NCI-H460 (cell line): ENCODE results near the gene ATXN7L1. TPM values are rescaled to one million over a fixed set of nuclear protein-coding genes. Genes with fewer than 3 reads are reported as not detected.

Experiments used
- DNase-seq: peaks from one replicate; pipeline ENCODE4 v3.0.0-alpha.2; 2016; ENCODE audit warnings: low read depth; ENCODE audit errors: extremely low read depth
- total RNA-seq: library from RNA; depleted of rRNA; stranded (reverse); fragments of >200 nt; shearing (Covaris generic); gene quantifications from 2 replicates; pipeline ENCODE4 v1.2.3, GENCODE V29; 2014

The ATXN7L1 gene
- total RNA-seq, 1 experiment from 2014 or later, result 4.9 TPM

DNA sequence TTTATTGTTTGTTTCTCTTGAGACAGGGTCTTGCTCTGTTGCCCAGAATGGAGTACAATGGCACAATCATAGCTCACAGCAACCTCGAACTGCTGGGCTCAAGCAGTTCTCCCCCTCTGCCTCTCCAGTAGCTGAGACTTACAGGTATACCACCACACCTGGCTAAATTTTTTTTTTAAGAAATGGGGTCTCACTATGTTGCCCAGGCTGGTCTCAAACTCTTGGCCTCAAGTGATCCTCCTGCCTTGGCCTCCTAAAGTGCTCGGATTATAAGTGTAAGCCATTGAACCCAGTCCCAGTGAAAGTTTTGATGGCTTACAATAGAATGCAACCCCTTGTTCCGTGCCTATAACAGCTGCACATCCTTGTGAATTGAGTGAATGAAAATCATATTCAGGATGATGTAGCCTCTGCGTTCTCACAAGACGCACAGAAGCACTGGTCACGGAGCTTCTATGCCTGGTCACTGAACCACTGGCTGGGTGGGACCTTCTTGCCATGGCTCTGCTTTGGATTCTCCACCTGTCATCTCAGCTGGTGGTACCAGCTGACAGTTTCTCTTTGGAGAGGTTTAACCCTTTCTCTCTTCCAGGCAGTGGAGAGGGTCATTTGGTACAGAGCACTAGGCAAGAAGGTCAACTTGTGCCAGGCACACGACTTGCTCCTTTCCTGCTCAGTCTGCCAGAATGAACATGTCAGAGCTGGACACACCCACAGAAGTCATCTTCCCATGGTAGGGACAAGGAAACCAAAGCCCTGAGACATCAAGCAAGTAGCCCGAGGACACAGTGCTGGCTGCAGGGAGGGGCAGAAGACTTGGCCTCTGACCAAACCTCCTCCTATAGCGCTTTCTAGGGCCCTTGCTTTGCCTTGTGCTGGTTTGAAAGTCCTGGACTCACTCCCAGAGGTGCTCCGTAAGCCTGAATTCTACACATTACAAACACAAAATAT is 89.6 kb downstream of the ATXN7L1 start:
- no peak for DNase-seq

DNA sequence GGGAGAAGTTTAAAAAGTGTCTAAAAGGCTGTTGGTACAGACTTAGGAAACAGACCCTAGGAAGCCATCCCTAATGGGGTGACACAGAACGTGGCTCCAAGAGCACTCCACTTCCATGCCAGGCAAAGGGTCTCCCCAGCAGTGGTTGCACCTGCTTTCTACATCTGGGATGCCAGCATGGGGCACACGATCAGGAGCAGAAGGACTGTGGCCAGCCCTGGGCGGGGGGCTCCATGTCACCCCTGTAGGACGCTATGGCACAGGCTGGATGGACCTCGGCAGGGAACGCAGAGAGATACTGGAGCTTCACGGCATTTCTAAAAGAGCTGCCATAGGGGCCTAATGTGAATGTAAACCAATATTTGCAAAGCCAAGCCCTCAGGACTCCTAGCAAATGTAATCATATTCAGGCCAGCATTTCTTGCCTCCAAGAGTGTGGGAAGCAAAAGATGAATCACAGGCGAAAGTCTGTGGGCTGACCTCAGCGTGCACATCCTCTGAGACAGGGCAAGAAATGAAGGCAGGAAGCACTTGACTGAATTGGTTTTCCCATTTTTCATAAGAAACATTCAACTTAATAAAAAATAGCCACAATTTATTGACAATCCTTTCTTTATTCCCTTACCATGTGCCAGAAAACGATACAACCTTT is 93.9 kb downstream of the ATXN7L1 start:
- DNase-seq, result no peak

DNA sequence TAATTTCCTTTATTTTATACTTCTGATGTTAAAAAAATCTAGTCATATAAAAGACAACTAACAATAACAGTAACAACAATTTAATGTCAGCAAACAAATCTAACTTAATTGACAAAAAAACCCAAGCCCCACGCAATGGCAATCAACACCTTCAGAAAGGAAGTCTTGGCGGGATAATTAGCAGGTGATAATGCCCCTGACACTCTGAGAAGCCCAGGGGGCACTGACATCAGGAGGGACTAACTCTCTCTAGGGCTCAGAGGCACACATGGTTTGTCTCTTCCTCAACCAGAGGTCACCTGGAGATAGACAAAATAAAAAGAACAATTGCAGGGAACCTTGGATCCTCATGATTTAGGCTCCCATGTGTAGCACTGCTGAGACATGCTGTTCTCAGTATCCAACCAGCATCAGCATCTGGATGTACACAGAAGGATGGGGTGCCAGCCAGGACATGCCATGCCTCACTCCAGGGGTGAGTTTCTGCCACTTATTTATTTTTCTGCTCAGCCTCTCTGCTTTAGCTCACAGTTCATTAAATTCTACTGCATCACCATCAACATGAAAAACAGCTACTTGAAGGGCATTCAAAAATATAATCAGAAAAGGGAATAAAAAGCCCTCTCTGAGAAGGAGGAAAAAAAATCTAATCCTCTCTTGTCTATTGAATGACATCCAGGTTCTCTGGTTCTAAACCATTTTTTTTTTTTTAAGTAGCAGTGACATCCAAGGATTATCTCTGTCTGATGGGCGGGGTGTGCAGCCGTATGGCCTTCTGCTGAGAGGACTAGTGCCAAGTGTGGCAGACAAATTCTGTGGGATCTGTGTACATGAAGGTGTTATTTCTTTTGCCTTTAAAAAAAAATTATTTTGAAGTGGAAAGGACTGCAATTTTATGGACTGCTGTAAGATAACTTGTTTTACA is 96.3 kb downstream of the ATXN7L1 start:
- DNase-seq, result no peak

DNA sequence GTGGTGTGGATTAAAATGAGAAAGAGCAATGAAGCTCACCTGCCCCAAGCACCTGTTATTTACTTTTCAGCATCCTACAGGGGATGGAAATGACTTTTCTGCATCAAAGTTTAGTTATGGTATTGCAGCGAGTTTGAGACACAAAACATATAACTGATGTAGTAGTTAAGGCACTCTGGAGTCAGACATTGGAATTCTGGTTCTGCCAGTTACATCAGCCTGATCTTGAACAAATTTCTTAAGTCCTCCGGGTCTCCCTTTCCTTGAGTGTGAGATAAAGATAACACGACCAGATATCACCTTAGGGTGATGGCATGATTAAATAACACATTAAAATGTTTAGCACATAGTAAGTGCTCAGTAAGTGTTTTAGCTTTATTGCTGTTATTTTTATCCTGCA is 97.4 kb downstream of the ATXN7L1 start:
- no peak for DNase-seq

DNA sequence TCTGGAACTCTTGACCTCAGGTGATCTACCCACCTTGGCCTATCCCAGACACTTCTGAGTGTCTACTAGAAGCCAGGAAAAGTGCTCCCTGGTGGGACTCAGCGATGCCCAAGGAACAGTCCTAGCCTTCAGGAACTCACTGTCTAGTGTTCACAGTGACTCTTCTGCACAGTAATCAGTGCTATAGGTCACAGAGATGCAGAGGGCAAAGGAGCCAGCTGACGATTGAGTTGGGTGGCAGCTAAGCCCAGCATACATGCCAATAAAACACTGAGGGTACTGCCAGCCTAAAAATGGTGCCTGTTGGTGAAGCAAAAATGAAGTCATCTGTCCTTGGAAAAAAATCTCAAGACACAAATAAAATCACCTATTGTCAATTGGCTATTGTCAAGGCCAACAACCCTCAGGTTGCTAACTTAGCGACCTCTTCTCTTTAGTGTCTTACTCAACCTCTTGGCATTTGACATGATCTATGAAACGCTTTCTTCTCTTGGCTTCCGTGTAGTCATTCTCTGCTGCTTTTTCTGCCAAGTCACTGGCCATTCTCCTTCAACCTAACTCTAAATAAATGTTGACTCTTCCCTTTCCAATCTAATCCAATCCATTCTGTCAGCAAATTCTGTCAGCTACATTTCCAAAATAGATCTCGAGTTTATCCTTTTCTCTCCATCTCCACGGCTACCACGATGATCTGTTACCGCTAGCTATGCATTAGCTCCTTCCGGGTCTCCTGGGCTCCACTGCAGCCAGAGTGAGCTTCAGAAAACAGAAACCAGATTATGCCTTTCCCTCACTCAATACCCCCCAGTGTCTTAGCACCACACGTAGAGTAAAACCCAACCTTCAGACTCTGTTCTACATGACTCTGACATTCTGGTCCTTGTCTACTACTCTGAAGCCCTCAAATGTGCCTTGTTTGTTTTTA is 99.2 kb downstream of the ATXN7L1 start:
- DNase-seq, result peak; percentile 29

DNA sequence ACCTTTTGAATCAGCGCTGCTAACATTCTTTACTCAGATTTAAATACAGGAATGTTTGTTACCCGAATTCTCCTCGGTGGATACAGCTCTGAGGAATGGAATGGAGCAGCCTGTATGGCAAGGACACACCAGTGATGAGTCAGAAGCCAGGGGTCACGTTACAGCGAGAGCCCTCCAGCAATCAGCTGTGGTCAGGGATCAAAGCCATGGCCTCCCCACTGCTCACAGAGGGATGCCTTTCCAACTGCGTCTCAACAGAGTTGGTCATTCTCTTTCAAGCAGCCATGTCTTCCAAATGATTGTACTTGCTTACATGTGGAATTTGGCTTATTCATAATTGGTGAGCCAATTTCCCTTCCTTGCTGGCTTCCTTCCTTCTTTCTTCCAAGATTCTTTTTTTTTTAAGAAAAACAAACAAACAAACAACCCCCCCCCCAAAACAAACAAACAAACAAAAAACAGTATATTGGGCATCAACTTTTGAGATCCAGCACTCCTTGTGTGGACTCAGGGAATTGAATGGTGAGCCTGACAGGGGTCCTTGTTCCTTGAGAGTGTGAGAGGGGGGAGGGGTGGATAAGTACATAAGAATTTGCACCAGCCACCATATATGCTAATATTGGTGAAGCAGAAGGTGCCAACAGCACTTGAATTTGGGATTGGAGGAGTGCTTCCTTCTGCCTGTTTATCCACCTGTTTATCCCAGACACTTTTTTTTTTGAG is 100.2 kb downstream of the ATXN7L1 start:
- DNase-seq, result peak; percentile 55

DNA sequence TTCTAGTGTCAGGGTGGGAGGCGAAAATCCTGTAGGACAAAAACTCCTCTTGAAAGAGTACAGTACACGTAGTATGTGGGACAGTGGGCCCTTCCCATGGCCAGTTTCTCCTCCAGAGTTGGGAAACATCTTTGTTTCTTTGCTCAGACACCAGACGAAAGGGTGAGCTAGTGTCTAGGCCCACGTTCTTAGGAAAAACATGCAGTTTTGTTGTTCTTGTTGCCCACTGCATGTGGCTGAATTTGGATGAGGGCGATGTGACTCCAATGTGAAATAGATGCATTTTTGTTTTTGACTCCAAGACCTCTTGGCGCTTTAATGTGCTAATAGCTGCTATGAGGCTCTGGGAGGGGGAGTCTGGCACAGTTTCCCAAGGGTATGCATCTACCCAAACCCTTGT is 100.8 kb downstream of the ATXN7L1 start:
- DNase-seq, result no peak

DNA sequence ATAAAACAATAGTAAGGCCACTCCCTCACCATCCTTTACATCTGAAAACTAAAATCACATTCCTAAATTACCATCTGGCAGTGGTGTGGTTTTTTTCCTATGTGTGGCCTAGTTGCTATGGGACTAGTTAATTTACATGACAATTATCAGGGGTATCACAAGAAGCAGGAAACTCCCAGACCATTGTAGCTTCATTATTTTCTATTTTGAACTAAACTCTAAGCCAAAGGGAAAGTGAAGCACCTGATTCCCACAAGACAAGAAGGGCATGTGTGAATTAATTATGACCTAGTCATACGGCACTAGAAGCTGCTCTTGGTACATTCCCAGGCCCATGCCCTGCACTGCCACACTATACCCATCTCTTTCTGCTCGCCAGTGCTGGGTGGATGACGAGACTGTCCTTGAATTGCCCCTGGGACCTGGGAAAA is 103.4 kb downstream of the ATXN7L1 start:
- DNase-seq, result no peak

DNA sequence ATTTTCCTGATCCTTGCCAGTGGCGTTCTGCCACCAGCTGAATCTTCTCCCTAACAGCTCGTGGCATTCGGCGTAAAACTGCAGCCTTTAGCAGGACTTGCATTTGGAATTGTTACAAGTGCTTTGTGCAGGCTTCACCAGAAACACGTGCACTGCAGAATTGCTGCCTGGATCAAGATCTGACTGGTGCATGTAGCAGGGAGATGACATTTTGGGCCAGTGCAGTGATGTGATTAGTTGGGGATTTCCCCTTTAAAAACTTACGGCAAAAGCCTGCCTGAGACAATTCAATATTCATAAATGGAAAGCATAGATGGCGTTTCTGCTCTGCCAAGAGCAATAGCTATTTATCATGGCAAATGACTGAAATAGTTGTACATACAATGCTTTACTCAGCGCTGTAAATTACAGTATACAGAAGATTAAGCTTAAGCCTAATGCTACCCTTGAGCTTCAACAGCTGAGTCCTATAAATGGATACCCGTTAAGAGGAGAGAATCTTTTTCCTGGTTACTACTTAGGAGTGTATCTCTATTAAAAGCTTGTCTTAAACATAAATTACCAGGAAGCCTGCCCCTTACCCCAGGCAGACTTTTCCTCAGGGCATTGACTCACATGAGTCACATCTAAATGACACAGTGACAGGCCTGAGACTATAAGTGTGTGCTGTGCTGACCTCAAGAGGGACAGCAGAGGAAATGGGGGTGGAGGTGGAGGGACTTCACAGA is 106.3 kb downstream of the ATXN7L1 start:
- no peak for DNase-seq

DNA sequence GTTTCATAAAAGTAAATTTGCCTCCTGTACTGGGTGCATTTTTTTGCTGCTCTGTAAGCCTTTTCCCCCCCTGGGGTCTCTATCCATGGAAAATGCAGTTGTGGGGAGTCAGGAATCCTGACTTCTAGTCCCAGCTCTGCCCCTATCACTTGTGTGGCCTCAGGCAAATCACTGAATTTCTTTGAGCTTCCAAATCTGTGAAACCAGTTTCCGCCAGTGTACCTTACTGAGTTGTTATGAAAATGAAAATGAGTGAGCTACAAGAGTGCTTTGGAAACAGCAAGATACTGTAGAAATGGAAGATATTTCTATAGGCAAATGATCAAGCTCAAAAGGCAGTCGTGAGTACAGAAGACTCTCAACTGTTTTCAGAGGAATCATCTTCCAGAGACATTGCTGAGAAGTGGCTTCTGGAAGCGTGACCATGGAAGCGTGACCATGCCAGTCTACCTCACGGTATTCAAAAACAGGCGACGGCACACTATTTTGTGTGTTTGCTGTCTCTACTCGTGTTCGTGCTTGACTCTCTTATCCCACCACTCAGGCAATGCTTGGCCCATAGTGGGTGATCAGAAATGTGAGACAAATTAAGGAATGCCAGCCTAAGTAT is 107.4 kb downstream of the ATXN7L1 start:
- no peak for DNase-seq

DNA sequence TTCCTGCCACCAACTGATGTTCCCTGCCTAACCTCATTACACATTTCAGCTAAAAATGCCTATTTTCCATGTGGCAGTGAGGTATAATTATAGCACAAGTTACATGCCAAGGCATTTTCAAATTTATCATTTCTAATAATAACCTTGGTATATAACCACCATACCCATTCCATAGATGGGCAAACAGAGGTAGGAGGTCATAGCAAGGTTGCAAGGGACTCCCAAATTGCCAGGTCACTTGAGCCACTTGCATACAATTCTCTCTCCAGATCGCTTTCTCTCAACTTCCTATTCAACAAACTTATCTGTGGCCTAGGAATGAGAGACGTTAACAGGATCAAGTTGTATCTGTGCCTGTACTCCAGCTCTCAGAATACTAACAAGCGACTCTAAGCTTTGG is 108.3 kb downstream of the ATXN7L1 start:
- DNase-seq, result no peak

DNA sequence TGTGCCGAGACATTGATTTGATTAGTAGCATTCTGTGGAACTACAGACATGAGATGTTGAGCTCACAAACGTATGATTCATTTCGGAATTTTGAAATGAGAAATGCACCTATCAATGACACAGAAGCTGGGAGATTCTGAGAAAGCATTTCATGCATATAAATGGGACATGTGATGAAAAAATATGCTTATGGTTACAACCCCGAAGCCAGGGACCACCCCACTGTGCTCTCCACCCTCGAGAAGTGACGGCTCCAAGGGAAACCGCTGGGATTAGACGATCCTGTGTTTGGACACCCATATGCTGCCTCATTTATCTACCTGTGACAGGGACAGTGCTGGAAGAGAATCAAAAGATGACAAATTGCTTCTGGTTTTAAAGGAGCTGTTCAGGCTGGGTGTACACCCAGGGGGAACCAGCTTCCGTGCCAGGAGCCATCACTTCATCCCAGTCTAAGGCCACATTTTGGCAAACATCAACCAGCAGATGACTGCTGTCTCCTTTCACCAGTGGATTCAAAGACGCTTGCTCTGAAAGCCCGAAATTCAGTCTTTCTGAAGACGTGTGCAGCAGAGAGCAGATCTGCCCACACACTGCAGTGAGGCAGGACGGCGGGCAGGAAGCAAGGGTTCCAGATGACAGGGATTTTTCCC is 109.9 kb downstream of the ATXN7L1 start:
- no peak for DNase-seq

DNA sequence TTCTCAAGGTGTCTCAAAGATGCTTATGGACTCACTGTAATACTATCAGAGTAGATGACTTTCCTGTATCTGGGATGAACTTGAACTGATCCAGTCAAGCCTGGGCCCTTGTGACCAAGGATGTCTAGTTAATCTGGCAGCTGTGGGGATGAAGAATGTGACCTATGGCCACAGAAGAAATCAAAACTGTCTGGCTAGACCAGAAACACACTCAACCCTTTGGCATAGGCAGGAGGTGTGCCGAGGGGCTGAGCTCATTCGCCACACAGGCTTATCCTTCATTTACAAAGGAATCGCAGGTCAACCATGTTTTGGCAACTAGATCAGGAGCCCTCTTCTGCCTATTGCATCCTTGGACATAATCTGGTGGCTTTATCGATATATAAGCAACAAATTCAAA is 110.6 kb downstream of the ATXN7L1 start:
- DNase-seq, result no peak

DNA sequence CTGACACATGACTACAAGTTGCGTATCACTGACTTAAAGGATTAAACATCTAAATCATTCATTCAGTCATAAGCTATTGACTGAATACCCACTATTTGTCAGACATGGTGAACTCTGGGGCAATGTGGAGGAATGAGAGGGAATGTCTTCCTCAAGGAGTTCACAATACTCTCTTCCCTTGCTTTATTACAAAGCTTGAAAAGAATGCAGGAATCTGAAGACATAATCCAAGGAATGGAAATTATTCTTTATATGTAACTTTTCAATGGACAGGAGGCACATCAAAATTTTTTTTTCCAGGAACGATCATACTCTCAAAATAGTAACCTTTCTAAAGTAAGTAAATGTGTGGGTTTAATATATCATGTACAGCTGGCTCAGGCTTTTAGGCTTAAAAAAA is 111.9 kb downstream of the ATXN7L1 start:
- DNase-seq, result no peak

DNA sequence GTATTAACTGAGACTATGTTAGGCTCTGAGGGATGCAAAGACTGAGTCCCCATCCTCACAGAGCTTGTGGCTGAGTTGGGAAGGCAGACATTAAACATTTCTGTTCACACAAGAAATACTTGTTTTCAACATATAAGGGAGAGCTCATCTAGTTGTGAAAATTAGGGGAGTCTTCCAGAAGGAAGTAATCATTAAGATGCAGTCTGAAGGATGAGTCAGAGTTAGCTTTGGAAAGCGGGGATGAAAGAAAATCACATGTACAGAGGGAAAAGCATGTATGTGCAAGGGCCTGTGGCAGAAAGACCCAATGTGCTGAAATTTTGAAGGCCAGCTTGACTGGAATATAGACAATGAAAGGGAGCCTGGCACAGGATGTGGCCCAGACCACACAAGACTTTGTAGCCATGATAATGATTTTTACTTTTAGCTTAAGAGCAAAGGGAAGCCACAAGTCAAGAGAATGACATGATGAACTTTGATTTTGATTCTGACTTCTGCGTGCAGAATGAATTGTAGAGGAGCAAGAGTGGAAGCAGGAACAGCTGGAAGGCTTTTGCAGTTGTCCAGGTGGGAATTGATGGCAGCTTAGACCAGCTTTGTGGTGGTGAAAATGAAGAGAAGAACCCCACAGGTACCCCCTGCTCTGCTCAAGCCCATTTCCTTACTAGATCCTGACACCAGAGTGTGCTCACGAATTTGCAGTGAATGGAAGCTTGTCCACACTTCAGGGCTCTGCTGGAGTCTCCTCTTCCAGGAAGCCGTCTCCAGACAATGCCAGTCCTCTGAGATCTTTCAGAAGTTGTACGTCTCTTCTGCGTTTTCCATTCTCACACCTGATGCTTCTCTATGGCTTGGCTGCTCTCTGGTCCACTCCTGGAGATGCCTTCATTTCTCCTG is 115.6 kb downstream of the ATXN7L1 start:
- DNase-seq, result no peak
